Lung (tissue), 12 donors: ENCODE results near the gene KRT4. TPM values are rescaled to one million over a fixed set of nuclear protein-coding genes. Genes with fewer than 3 reads are reported as not detected.

Source experiments
- ATAC-seq: fragments of 200-7000 bp; cut with Tn5 transposase; one replicate; pipeline ENCODE4 v1.9.1; 2020; ENCODE audit warnings: moderate number of reproducible peaks; ENCODE audit not compliant: insufficient read depth, low FRiP score
- DNase-seq, 3 donors: peaks; one replicate each; pipeline ENCODE4 v3.0.0-alpha.2; 2013 to 2017
- H3K27ac ChIP-seq, 2 donors: one replicate each; pipeline ENCODE4 v1.5.1; 2013; ENCODE audit warnings: mild to moderate bottlenecking in 2 of 2, moderate library complexity in 2 of 2, control low read depth in 1 of 2, inconsistent platforms in 1 of 2, low read depth in 1 of 2, low read length in 1 of 2
- H3K27me3 ChIP-seq, 3 donors: one replicate each; pipeline ENCODE4 v1.5.1; 2013; ENCODE audit warnings: low read length in 2 of 3; ENCODE audit not compliant: control insufficient read depth in 3 of 3, insufficient read depth in 3 of 3
- H3K36me3 ChIP-seq, 4 donors: one replicate each; pipeline ENCODE4 v1.5.1; 2013; ENCODE audit warnings: low read length in 4 of 4, mild to moderate bottlenecking in 1 of 4, moderate library complexity in 1 of 4; ENCODE audit not compliant: control insufficient read depth in 4 of 4, insufficient read depth in 4 of 4
- H3K4me1 ChIP-seq, 5 donors: one replicate each; pipeline ENCODE4 v1.5.1; 2013; ENCODE audit warnings: low read length in 5 of 5, mild to moderate bottlenecking in 2 of 5, moderate library complexity in 1 of 5; ENCODE audit not compliant: control insufficient read depth in 5 of 5, insufficient read depth in 5 of 5
- H3K4me3 ChIP-seq: one replicate; pipeline ENCODE4 v1.5.1; 2013; ENCODE audit warnings: mild to moderate bottlenecking, control low read depth, moderate library complexity
- H3K9ac ChIP-seq, 2 donors: one replicate each; pipeline ENCODE4 v1.5.1; 2013; ENCODE audit warnings: low read length in 2 of 2, control low read depth in 1 of 2; ENCODE audit not compliant: insufficient read depth in 1 of 2
- H3K9me3 ChIP-seq, 4 donors: one replicate each; pipeline ENCODE4 v1.5.1; 2013; ENCODE audit warnings: low read length in 3 of 4, mild to moderate bottlenecking in 1 of 4, moderate library complexity in 1 of 4; ENCODE audit not compliant: control insufficient read depth in 4 of 4, insufficient read depth in 3 of 4
- CTCF ChIP-seq: IDR thresholded peaks from 2 replicates; pipeline ENCODE4 v1.5.1; 2012; ENCODE audit warnings: mild to moderate bottlenecking; ENCODE audit errors: control extremely low read depth, extremely low read depth
- WGBS, 2 donors: extraction: QIAGEN DNeasy Blood & Tissue Kit; methylation state at CpG; one replicate each; pipeline ENCODE4 v1.1.7; 2013; 5-methylcytosine and 5-hydroxymethylcytosine counted together
- polyA plus RNA-seq, 2 donors: library from polyadenylated mRNA; stranded (reverse); fragments of 200-250 nt; gene quantifications; one replicate each; pipeline ENCODE4 v1.2.1, GENCODE V29; 2013
- total RNA-seq, 2 donors: library from RNA; depleted of rRNA in 1 of 2; stranded (reverse); fragments of >200 nt in 1 of 2; gene quantifications; one replicate each; pipeline ENCODE4 v1.2.1, GENCODE V29; 2014 to 2021
- donor health status: control.
- donor health status: control.
- donor health status: Bipolar disorder and iron deficiency.
- donor health status: healthy.
- donor health status: DM: yes; HTN: yes; CAD: no.

The KRT4 gene
- total and polyA plus RNA-seq, 4 donors: 1.3 to 7.7 (median 3.4) TPM

GRCh38 chr12:52820521-52820920 lies 6.6 kb upstream of the KRT4 start:
- Histone ChIP-seq H3K4me3 (no peak overlapping the region), H3K9me3 (no peaks in the 10 kb centered on the region), H3K9ac (no peak overlapping the region), H3K27ac (no peak overlapping the region), H3K27me3 (peaks cover 3 to 29% (median 3%) of the 10 kb centered on the region in 3 donors), H3K36me3 (no peaks in the 10 kb centered on the region), H3K4me1 (peaks cover 0 to 19% (median 5%) of the 10 kb centered on the region in 5 donors)
- ATAC-seq (no peak), DNase-seq (no peak)
- TF ChIP-seq CTCF: no peak
- WGBS, 2 donors: 91 to 92% methylated on average over 6 of the region's 6 CpGs

GRCh38 chr12:52819731-52820510 lies 6.0 kb upstream of the KRT4 start:
- H3K27ac ChIP-seq: no peak overlapping the region
- TF ChIP-seq CTCF: no peak
- WGBS, 2 donors: 80 to 87% methylated on average over 7 of the region's 7 CpGs
- DNase-seq (peak in 2 of 3 donors; percentile 6 to 27), ATAC-seq (no peak)
- peaks cover 3 to 26% (median 3%) of the 10 kb centered on the region in 3 donors for H3K27me3 ChIP-seq
- no peak overlapping the region for H3K9ac ChIP-seq
- H3K4me3 ChIP-seq: no peak overlapping the region
- no peaks in the 10 kb centered on the region for H3K9me3 ChIP-seq
- H3K4me1 ChIP-seq: peaks cover 0 to 19% (median 5%) of the 10 kb centered on the region in 5 donors
- H3K36me3 ChIP-seq: no peaks in the 10 kb centered on the region

- 55 to 79% methylated on average over 7 of the region's 7 CpGs for WGBS, 2 donors
- Histone ChIP-seq H3K4me1 (peaks cover 0 to 28% (median 5%) of the 10 kb centered on the region in 5 donors), H3K36me3 (no peaks in the 10 kb centered on the region), H3K4me3 (no peak overlapping the region), H3K27me3 (peaks cover 3 to 26% (median 3%) of the 10 kb centered on the region in 3 donors), H3K27ac (no peak overlapping the region), H3K9ac (no peak overlapping the region), H3K9me3 (no peaks in the 10 kb centered on the region)
- ATAC-seq: no peak
- TF ChIP-seq CTCF: no peak
- peak in 2 of 3 donors; percentile 20 to 48 for DNase-seq
These were observed 5.0 kb upstream of the KRT4 start for GRCh38 chr12:52818887-52819420.
